ENCODE data around the gene KRT75. TPM values are rescaled to one million over a fixed set of nuclear protein-coding genes. Genes with fewer than 3 reads are reported as not detected.

KRT75 gene
- total and polyA plus RNA-seq, 2 donors (not counting 3 experiments of a cell fraction or from before 2014, with no cell fraction given): not detected

GRCh38 chr12:52403561-52403960 is 30.6 kb downstream of the KRT75 start:
- Histone ChIP-seq H3K79me2 (ENCODE audit: control insufficient read depth, insufficient read depth, low read length) (no peaks in the 10 kb centered on the region), H3K9ac (replicated peaks; ENCODE audit: extremely low read depth, insufficient read depth, low read length) (no peak overlapping the region), H3K4me1 (ENCODE audit: control insufficient read depth, extremely low read depth, insufficient read depth, low read length) (no peaks in the 10 kb centered on the region), H4K20me1 (replicated peaks; ENCODE audit: control insufficient read depth, extremely low read depth, insufficient read depth, low read length) (no peaks in the 10 kb centered on the region), H3K36me3 (ENCODE audit: control insufficient read depth in 2 of 2, extremely low read depth in 1 of 2, insufficient read depth in 2 of 2, low read length in 2 of 2) (no peaks in the 10 kb centered on the region), H3K27ac (ENCODE audit: insufficient read depth, low read depth, low read length) (no peak overlapping the region), H3K9me3 (replicated peaks; ENCODE audit: control insufficient read depth, insufficient read depth, low read length) (no peaks in the 10 kb centered on the region), H3K27me3 (ENCODE audit: control insufficient read depth in 2 of 2, insufficient read depth in 2 of 2, low read length in 2 of 2) (peaks cover 0 to 5% of the 10 kb centered on the region in 2 experiments), H3K4me2 (ENCODE audit: insufficient read depth, low read length) (no peak overlapping the region), H3K9me1 (replicated peaks; ENCODE audit: control insufficient read depth, extremely low read depth, insufficient read depth, low read length) (no peaks in the 10 kb centered on the region), H3K4me3 (replicated peaks in 1 of 3; ENCODE audit: insufficient read depth in 1 of 3, low read depth in 1 of 3, low read length in 3 of 3) (no peak overlapping the region), H2AFZ (ENCODE audit: low read depth, low read length) (no peak overlapping the region)
- FAIRE-seq (no peak), DNase-seq (ENCODE audit: low read depth, low spot score) (no peak)
- ChIA-PET CTCF (interaction anchor here (1.0 to 2.0 kb wide), 5 partner anchors 12 to 476 kb away, joined by 3 to 8 read pairs (median 3); no protein-coding TSS in a partner anchor), POLR2A (no interaction called here)
- TF ChIP-seq POLR2A (IDR thresholded peaks at IDR 0.05; ENCODE audit: low read depth, low read length): no peak
- no peak for TF ChIP-seq GATA2 (IDR thresholded peaks at IDR 0.05; ENCODE audit: insufficient read depth, insufficient read length, low read depth, low read length)
- no peak for TF ChIP-seq POLR2AphosphoS5 (IDR thresholded peaks at IDR 0.05; ENCODE audit: insufficient read depth, low read depth, low read length)
- TF ChIP-seq FOS (IDR thresholded peaks at IDR 0.05; ENCODE audit: borderline replicate concordance, insufficient read depth, low read length): no peak
- TF ChIP-seq, protein P1, sequence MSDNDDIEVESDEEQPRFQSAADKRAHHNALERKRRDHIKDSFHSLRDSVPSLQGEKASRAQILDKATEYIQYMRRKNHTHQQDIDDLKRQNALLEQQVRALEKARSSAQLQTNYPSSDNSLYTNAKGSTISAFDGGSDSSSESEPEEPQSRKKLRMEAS (IDR thresholded peaks at IDR 0.05; ENCODE audit: insufficient read depth, insufficient read length): no peak
- no peak for TF ChIP-seq MYC (IDR thresholded peaks at IDR 0.05; ENCODE audit: low read depth, low read length)
- TF ChIP-seq, protein P2, sequence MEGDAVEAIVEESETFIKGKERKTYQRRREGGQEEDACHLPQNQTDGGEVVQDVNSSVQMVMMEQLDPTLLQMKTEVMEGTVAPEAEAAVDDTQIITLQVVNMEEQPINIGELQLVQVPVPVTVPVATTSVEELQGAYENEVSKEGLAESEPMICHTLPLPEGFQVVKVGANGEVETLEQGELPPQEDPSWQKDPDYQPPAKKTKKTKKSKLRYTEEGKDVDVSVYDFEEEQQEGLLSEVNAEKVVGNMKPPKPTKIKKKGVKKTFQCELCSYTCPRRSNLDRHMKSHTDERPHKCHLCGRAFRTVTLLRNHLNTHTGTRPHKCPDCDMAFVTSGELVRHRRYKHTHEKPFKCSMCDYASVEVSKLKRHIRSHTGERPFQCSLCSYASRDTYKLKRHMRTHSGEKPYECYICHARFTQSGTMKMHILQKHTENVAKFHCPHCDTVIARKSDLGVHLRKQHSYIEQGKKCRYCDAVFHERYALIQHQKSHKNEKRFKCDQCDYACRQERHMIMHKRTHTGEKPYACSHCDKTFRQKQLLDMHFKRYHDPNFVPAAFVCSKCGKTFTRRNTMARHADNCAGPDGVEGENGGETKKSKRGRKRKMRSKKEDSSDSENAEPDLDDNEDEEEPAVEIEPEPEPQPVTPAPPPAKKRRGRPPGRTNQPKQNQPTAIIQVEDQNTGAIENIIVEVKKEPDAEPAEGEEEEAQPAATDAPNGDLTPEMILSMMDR (IDR thresholded peaks at IDR 0.05; ENCODE audit: extremely low read depth in 1 of 2, insufficient read depth in 1 of 2, low read depth in 1 of 2, low read length in 2 of 2): no peak
- no peak for TF ChIP-seq EZH2 (IDR thresholded peaks at IDR 0.05; ENCODE audit: borderline replicate concordance, low read depth, low read length, severe bottlenecking)
- TF ChIP-seq JUN (IDR thresholded peaks at IDR 0.05; ENCODE audit: borderline replicate concordance, insufficient read depth, insufficient read length, low read depth): no peak
- dilution Hi-C loops (cut with MboI; ENCODE audit: extremely low pct_ligation_motif_present, low sequenced_read_pairs) (no loop called here), intact Hi-C loops (cut with micrococcal nuclease) (no loop called here)
- no TSS peak for BruUV-seq (replicated peaks)

Data from endothelial cell of umbilical vein (primary cell).